Measurements from ENCODE around the gene ELP5.

ELP5 gene

GRCh38 chr17:7252176-7253043 is at the start of gene ELP5:
Gene ELP5 (plus strand): TSS chr17:7252215. CDS start chr17:7252551, 336 bp downstream.
- H3K27me3 ChIP-seq (replicated peaks), result no peaks in the 10 kb centered on the region
- in situ Hi-C loops (cut with HindIII; ENCODE audit: low pct_ligation_motif_present, low sequenced_read_pairs), result no loop called here
- DNase-seq, result peak; percentile 94
- H3K36me3 ChIP-seq (replicated peaks), result peaks cover 26% of the 10 kb centered on the region
- H3K27ac ChIP-seq, result peak within 1 kb of the TSS; percentile 99
- no peak for TF ChIP-seq CTCF (IDR thresholded peaks at IDR 0.05; ENCODE audit: low read depth, low read length, missing control alignments)
- peak within 1 kb of the TSS; percentile 94 for H3K4me3 ChIP-seq (ENCODE audit: low read depth, low read length)

- Histone ChIP-seq H3K4me3 (ENCODE audit: low read depth, low read length) (no peak overlapping the region), H3K27me3 (replicated peaks) (no peaks in the 10 kb centered on the region), H3K27ac (no peak overlapping the region), H3K36me3 (replicated peaks) (peaks cover 28% of the 10 kb centered on the region)
- DNase-seq, result no peak
- no peak for TF ChIP-seq CTCF (IDR thresholded peaks at IDR 0.05; ENCODE audit: low read depth, low read length, missing control alignments)
- in situ Hi-C loops (cut with HindIII; ENCODE audit: low pct_ligation_motif_present, low sequenced_read_pairs), result no loop called here
Observed at GRCh38 chr17:7203391-7203790, 48.6 kb upstream of the ELP5 start.

- TF ChIP-seq CTCF (IDR thresholded peaks at IDR 0.05; ENCODE audit: low read depth, low read length, missing control alignments), result no peak
- Histone ChIP-seq H3K36me3 (replicated peaks) (peaks cover 28% of the 10 kb centered on the region), H3K27me3 (replicated peaks) (no peaks in the 10 kb centered on the region), H3K27ac (no peak overlapping the region), H3K4me3 (ENCODE audit: low read depth, low read length) (peak overlapping the region; percentile 64)
- in situ Hi-C loops (cut with HindIII; ENCODE audit: low pct_ligation_motif_present, low sequenced_read_pairs), result no loop called here
- no peak for DNase-seq
Observed at GRCh38 chr17:7204336-7204735, 47.7 kb upstream of the ELP5 start.

- in situ Hi-C loops (cut with HindIII; ENCODE audit: low pct_ligation_motif_present, low sequenced_read_pairs), result no loop called here
- no peak for TF ChIP-seq CTCF (IDR thresholded peaks at IDR 0.05; ENCODE audit: low read depth, low read length, missing control alignments)
- Histone ChIP-seq H3K36me3 (replicated peaks) (peaks cover 28% of the 10 kb centered on the region), H3K4me3 (ENCODE audit: low read depth, low read length) (peak overlapping the region; percentile 64), H3K27me3 (replicated peaks) (no peaks in the 10 kb centered on the region), H3K27ac (peak overlapping the region; percentile 22)
- peak; percentile 79 for DNase-seq
Observed at GRCh38 chr17:7204828-7205461, 47.1 kb upstream of the ELP5 start.

GRCh38 chr17:7205561-7205960 is 46.5 kb upstream of the ELP5 start:
- H3K36me3 ChIP-seq (replicated peaks), result peaks cover 26% of the 10 kb centered on the region
- no peaks in the 10 kb centered on the region for H3K27me3 ChIP-seq (replicated peaks)
- H3K4me3 ChIP-seq (ENCODE audit: low read depth, low read length), result peak overlapping the region; percentile 64
- TF ChIP-seq CTCF (IDR thresholded peaks at IDR 0.05; ENCODE audit: low read depth, low read length, missing control alignments), result no peak
- in situ Hi-C loops (cut with HindIII; ENCODE audit: low pct_ligation_motif_present, low sequenced_read_pairs), result no loop called here
- peak overlapping the region; percentile 22 for H3K27ac ChIP-seq
- no peak for DNase-seq

Data from brain microvascular endothelial cell (primary cell).